Gastroesophageal sphincter (tissue), 3 donors: ENCODE data around the gene PDE10A.

Experiments used
- EP300 ChIP-seq: sonication (generic); formaldehyde crosslinking; IDR thresholded peaks from one replicate; pipeline ENCODE4 v1.6.1; 2017; ENCODE audit warnings: antibody characterized with exemption, mild to moderate bottlenecking
- POLR2A ChIP-seq, 2 donors: fragments of 450-650 bp; IDR thresholded peaks; one replicate each; pipeline ENCODE4 v1.6.1; 2017; ENCODE audit warnings: antibody characterized with exemption in 2 of 2, mild to moderate bottlenecking in 2 of 2, moderate library complexity in 1 of 2
- POLR2AphosphoS5 ChIP-seq: sonication (generic); formaldehyde crosslinking; IDR thresholded peaks from one replicate; pipeline ENCODE4 v1.6.1; 2017; ENCODE audit warnings: antibody characterized with exemption
- TF ChIP-seq, protein P1 (sequence below), 4 experiments: fragments of 200-600 bp in 2 of 4; fragments of 450-650 bp in 2 of 4; sonication (generic) in 1 of 4; IDR thresholded peaks; one replicate each; pipeline ENCODE4 v1.5.1; 2017 to 2019; ENCODE audit warnings: antibody characterized with exemption in 4 of 4, mild to moderate bottlenecking in 2 of 4, moderate library complexity in 2 of 4

DNA sequence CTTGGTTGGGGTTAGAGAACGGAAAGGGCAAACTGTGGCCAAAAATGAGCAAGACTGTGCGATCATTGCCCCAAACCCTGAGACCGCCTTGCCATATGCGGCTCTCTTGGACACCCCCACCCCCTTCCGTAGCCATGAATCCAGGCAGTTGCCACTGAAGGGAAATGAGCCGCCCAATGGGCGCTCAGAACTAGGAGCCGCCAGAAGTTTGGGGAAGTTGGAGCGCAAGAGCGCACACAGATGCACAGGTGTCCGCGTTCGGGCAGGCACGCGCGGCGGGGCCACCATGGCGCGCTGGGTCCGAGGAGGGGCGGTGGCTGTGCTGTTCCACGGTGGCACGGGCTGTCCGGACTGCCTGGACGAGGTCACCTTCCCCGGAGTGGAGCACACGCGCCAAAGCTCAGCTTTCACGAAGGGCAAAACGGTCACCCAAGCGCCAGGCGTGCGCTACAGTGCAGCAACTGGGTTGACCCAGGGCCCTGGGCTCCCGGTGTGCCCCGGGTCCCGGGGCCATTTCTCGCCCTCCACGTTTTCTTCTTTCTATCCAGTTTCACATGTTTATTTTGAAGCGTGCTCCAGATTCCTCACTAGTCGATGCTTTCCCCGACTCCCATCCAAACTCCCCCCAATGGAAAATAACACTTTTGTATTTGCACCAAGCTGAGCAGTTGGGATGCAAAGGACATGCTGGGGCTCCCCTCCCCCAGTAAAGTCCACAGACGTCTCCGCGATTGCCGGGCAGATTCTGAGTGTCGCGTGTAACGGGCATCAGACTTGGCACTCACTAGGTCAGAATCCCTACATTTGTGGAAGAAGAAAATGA is 906 bp upstream of the PDE10A start:
- TF ChIP-seq POLR2A (IDR thresholded peaks at IDR 0.05) (no peak), POLR2AphosphoS5 (no peak), EP300 (no peak)
- TF ChIP-seq, protein P1, sequence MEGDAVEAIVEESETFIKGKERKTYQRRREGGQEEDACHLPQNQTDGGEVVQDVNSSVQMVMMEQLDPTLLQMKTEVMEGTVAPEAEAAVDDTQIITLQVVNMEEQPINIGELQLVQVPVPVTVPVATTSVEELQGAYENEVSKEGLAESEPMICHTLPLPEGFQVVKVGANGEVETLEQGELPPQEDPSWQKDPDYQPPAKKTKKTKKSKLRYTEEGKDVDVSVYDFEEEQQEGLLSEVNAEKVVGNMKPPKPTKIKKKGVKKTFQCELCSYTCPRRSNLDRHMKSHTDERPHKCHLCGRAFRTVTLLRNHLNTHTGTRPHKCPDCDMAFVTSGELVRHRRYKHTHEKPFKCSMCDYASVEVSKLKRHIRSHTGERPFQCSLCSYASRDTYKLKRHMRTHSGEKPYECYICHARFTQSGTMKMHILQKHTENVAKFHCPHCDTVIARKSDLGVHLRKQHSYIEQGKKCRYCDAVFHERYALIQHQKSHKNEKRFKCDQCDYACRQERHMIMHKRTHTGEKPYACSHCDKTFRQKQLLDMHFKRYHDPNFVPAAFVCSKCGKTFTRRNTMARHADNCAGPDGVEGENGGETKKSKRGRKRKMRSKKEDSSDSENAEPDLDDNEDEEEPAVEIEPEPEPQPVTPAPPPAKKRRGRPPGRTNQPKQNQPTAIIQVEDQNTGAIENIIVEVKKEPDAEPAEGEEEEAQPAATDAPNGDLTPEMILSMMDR (IDR thresholded peaks at IDR 0.05) = no peak
